Mononuclear cell (primary cell): ENCODE results near the gene LRRC59. TPM values are rescaled to one million over a fixed set of nuclear protein-coding genes. Genes with fewer than 3 reads are reported as not detected.
A peak's percentile ranks its signal among the peaks of the same experiment; 100 is the strongest.

ENCODE experiments used
- H3K27me3 ChIP-seq: 2 replicates; pipeline ENCODE4 v1.6.0; 2011; ENCODE audit warnings: low read length, control low read depth; ENCODE audit not compliant: insufficient read depth
- H3K4me1 ChIP-seq: 2 replicates; pipeline ENCODE4 v1.5.1; 2011; ENCODE audit warnings: mild to moderate bottlenecking, low read length, control low read depth; ENCODE audit not compliant: insufficient read depth
- H3K4me3 ChIP-seq: 2 replicates; pipeline ENCODE4 v1.5.1; 2011; ENCODE audit warnings: mild to moderate bottlenecking, low read length, moderate library complexity
- H3K9me3 ChIP-seq: 2 replicates; pipeline ENCODE4 v1.5.1; 2011; ENCODE audit warnings: low read depth, mild to moderate bottlenecking, control low read depth, low read length
- total RNA-seq: library from RNA; depleted of rRNA; stranded (reverse); fragments of >200 nt; gene quantifications from one replicate; pipeline ENCODE4 v1.2.3, GENCODE V29; 2012

The LRRC59 gene
- total RNA-seq, 1 donor: 59.2 TPM

- no peaks in the 10 kb centered on the region for H3K9me3 ChIP-seq
- no peaks in the 10 kb centered on the region for H3K4me1 ChIP-seq
- no peak overlapping the region for H3K4me3 ChIP-seq
- H3K27me3 ChIP-seq: no peaks in the 10 kb centered on the region
Measured at GRCh38 chr17:50353600-50354195, 43.6 kb downstream of the LRRC59 start.

- Histone ChIP-seq H3K9me3 (no peaks in the 10 kb centered on the region), H3K27me3 (no peaks in the 10 kb centered on the region), H3K4me1 (no peaks in the 10 kb centered on the region), H3K4me3 (no peak overlapping the region)
Measured at GRCh38 chr17:50352693-50353599, 44.4 kb downstream of the LRRC59 start.

- Histone ChIP-seq H3K27me3 (no peaks in the 10 kb centered on the region), H3K9me3 (no peaks in the 10 kb centered on the region), H3K4me1 (peaks cover 5% of the 10 kb centered on the region), H3K4me3 (no peak overlapping the region)
Measured at GRCh38 chr17:50352072-50352692, 45.1 kb downstream of the LRRC59 start.

GRCh38 chr17:50350733-50351132 is 46.6 kb downstream of the LRRC59 start:
- peaks cover 12% of the 10 kb centered on the region for H3K4me1 ChIP-seq
- no peaks in the 10 kb centered on the region for H3K9me3 ChIP-seq
- H3K27me3 ChIP-seq: no peaks in the 10 kb centered on the region
- no peak overlapping the region for H3K4me3 ChIP-seq

GRCh38 chr17:50349243-50349600 is 48.1 kb downstream of the LRRC59 start:
- Histone ChIP-seq H3K27me3 (no peaks in the 10 kb centered on the region), H3K4me3 (no peak overlapping the region), H3K9me3 (no peaks in the 10 kb centered on the region), H3K4me1 (peaks cover 25% of the 10 kb centered on the region)

GRCh38 chr17:50348522-50349242 is 48.6 kb downstream of the LRRC59 start:
- H3K9me3 ChIP-seq: no peaks in the 10 kb centered on the region
- peaks cover 25% of the 10 kb centered on the region for H3K4me1 ChIP-seq
- no peak overlapping the region for H3K4me3 ChIP-seq
- H3K27me3 ChIP-seq: no peaks in the 10 kb centered on the region

GRCh38 chr17:50347894-50348291 is 49.4 kb downstream of the LRRC59 start:
- Histone ChIP-seq H3K27me3 (no peaks in the 10 kb centered on the region), H3K9me3 (no peaks in the 10 kb centered on the region), H3K4me3 (no peak overlapping the region), H3K4me1 (peaks cover 25% of the 10 kb centered on the region)

- Histone ChIP-seq H3K9me3 (no peaks in the 10 kb centered on the region), H3K4me1 (peaks cover 25% of the 10 kb centered on the region), H3K27me3 (no peaks in the 10 kb centered on the region), H3K4me3 (peak overlapping the region; percentile 61)
Measured at GRCh38 chr17:50347117-50347893, 50.0 kb downstream of the LRRC59 start.

- no peaks in the 10 kb centered on the region for H3K9me3 ChIP-seq
- peak overlapping the region; percentile 61 for H3K4me3 ChIP-seq
- H3K4me1 ChIP-seq: peaks cover 25% of the 10 kb centered on the region
- H3K27me3 ChIP-seq: no peaks in the 10 kb centered on the region
Measured at GRCh38 chr17:50346313-50347116, 50.8 kb downstream of the LRRC59 start.

- peak within 1 kb of the TSS; percentile 61 for H3K4me3 ChIP-seq
- no peaks in the 10 kb centered on the region for H3K9me3 ChIP-seq
- H3K4me1 ChIP-seq: peaks cover 25% of the 10 kb centered on the region
- H3K27me3 ChIP-seq: no peaks in the 10 kb centered on the region
Measured at GRCh38 chr17:50345432-50346312, 51.7 kb downstream of the LRRC59 start, which contains the start of gene XYLT2. Gene XYLT2, plus strand, starts transcription at chr17:50346126. Its CDS starts 15 bp downstream, at chr17:50346141.

- H3K4me3 ChIP-seq: no peak overlapping the region
- H3K27me3 ChIP-seq: no peaks in the 10 kb centered on the region
- H3K9me3 ChIP-seq: no peaks in the 10 kb centered on the region
- H3K4me1 ChIP-seq: peaks cover 25% of the 10 kb centered on the region
Measured at GRCh38 chr17:50344731-50345365, 52.5 kb downstream of the LRRC59 start.

- Histone ChIP-seq H3K9me3 (peaks cover 5% of the 10 kb centered on the region), H3K4me1 (no peaks in the 10 kb centered on the region), H3K27me3 (no peaks in the 10 kb centered on the region)
Measured at GRCh38 chr17:50339381-50339780, 57.9 kb downstream of the LRRC59 start.

More at GRCh38 chr17:50339381-50339780, 57.9 kb downstream of the LRRC59 start:
- H3K4me3 ChIP-seq: no peak overlapping the region
